GM12891 (cell line): Measurements from ENCODE around the gene CDC20.

Experiments used
- POLR2A ChIP-seq: IDR thresholded peaks from 2 replicates; pipeline ENCODE4 v1.6.1; 2011; ENCODE audit warnings: low read depth, low read length, control low read depth
- POLR2AphosphoS5 ChIP-seq: IDR thresholded peaks from 2 replicates; pipeline ENCODE4 v1.6.1; 2011; ENCODE audit warnings: low read depth, low read length, control low read depth
- POU2F2 ChIP-seq: IDR thresholded peaks from 2 replicates; pipeline ENCODE4 v1.6.1; 2011; ENCODE audit warnings: low read depth, mild to moderate bottlenecking, control low read depth, low read length, moderate library complexity
- TAF1 ChIP-seq: IDR thresholded peaks from 2 replicates; pipeline ENCODE4 v1.6.1; 2011; ENCODE audit warnings: low read depth, low read length, control low read depth

- TF ChIP-seq POLR2A (no peak), POLR2AphosphoS5 (no peak), TAF1 (no peak), POU2F2 (no peak)
Observed at GRCh38 chr1:43373066-43373940, 14.5 kb downstream of the CDC20 start.
